ENCODE measurements around the gene TMEM80.

Gene TMEM80

DNA sequence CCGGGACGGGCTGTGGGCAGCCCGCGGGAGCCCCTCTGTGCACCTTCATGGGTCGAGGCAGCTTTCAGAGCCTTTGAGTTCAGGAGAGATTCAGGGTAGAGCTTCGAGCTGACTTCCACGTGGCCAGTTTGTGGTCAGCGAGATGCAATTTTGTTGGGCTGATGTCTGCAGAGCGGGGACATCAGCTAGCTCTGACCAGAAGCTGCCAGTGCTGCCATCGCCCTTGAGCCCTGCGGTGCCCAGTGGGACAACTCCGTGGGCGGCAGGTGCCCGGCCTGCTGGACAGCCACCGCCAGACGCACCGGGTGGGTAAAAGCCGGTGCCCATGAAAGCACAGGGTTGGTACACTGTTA, 52.4 kb downstream of the TMEM80 start:
- no peak for DNase-seq

- DNase-seq = no peak
Measured at GRCh38 chr11:749731-750130, 54.1 kb downstream of the TMEM80 start.
